Fibroblast of gingiva (primary cell): ENCODE measurements around the gene AP3B1.
A peak's percentile ranks its signal among the peaks of the same experiment; 100 is the strongest.
"Not testable (repeated sequence)": the region's sequence is repeated elsewhere in the genome, so short reads cannot be mapped to it uniquely, and the experiment has no call there.

Source experiments
- DNase-seq: peaks from one replicate; pipeline ENCODE4 v3.0.0-alpha.2; 2011; ENCODE audit warnings: low read depth

Gene AP3B1

GRCh38 chr5:78066722-78067121 lies 227.8 kb downstream of the AP3B1 start:
- DNase-seq: not testable (repeated sequence)

- DNase-seq: no peak
Measured at GRCh38 chr5:78065663-78066062, 228.8 kb downstream of the AP3B1 start.

GRCh38 chr5:78064941-78065472 lies 229.5 kb downstream of the AP3B1 start:
- no peak for DNase-seq

GRCh38 chr5:78063495-78063894 lies 231.0 kb downstream of the AP3B1 start:
- no peak for DNase-seq

- DNase-seq: no peak
Measured at GRCh38 chr5:78062645-78063044, 231.9 kb downstream of the AP3B1 start.

GRCh38 chr5:78060421-78060820 lies 234.1 kb downstream of the AP3B1 start:
- peak; percentile 27 for DNase-seq

GRCh38 chr5:78058625-78059024 lies 235.9 kb downstream of the AP3B1 start:
- DNase-seq: no peak

- DNase-seq: no peak
Measured at GRCh38 chr5:78056901-78057514, 237.5 kb downstream of the AP3B1 start.

GRCh38 chr5:78056053-78056452 lies 238.4 kb downstream of the AP3B1 start:
- DNase-seq: no peak

GRCh38 chr5:78050888-78051287 lies 243.6 kb downstream of the AP3B1 start:
- peak; percentile 22 for DNase-seq

- DNase-seq: not testable (repeated sequence)
Measured at GRCh38 chr5:78046823-78047222, 247.7 kb downstream of the AP3B1 start.

GRCh38 chr5:78046006-78046405 lies 248.5 kb downstream of the AP3B1 start:
- DNase-seq: no peak

GRCh38 chr5:78041805-78042204 lies 252.7 kb downstream of the AP3B1 start:
- DNase-seq: no peak

- no peak for DNase-seq
Measured at GRCh38 chr5:78025540-78025939, 269.0 kb downstream of the AP3B1 start.

- no peak for DNase-seq
Measured at GRCh38 chr5:78019744-78020143, 274.8 kb downstream of the AP3B1 start.

- no peak for DNase-seq
Measured at GRCh38 chr5:78016863-78017529, 277.5 kb downstream of the AP3B1 start.

- peak; percentile 96 for DNase-seq
Measured at GRCh38 chr5:78009937-78010527, 284.5 kb downstream of the AP3B1 start.

GRCh38 chr5:78008356-78008967 lies 286.0 kb downstream of the AP3B1 start:
- DNase-seq: peak; percentile 55

- DNase-seq: no peak
Measured at GRCh38 chr5:78007233-78007632, 287.3 kb downstream of the AP3B1 start.

GRCh38 chr5:78006449-78006848 lies 288.0 kb downstream of the AP3B1 start:
- no peak for DNase-seq

- peak; percentile 78 for DNase-seq
Measured at GRCh38 chr5:78005021-78005785, 289.3 kb downstream of the AP3B1 start.

GRCh38 chr5:78004559-78004958 lies 289.9 kb downstream of the AP3B1 start:
- DNase-seq: no peak
